GM12801 (cell line): ENCODE results near the gene PIP4K2A.

Experiments used
- CTCF ChIP-seq: IDR thresholded peaks from one replicate; pipeline ENCODE4 v1.5.1; 2011; ENCODE audit warnings: control low read depth; ENCODE audit not compliant: insufficient read length; ENCODE audit errors: extremely low read depth

The PIP4K2A gene

GRCh38 chr10:22570733-22571430, 143.5 kb downstream of the PIP4K2A start:
- TF ChIP-seq CTCF = no peak

GRCh38 chr10:22570234-22570633, 144.1 kb downstream of the PIP4K2A start:
- TF ChIP-seq CTCF = no peak

GRCh38 chr10:22568928-22569327, 145.4 kb downstream of the PIP4K2A start:
- no peak for TF ChIP-seq CTCF

GRCh38 chr10:22564060-22564459, 150.3 kb downstream of the PIP4K2A start:
- TF ChIP-seq CTCF = no peak

- no peak for TF ChIP-seq CTCF
These were observed 152.5 kb downstream of the PIP4K2A start for GRCh38 chr10:22561909-22562308.

GRCh38 chr10:22560913-22561239, 153.5 kb downstream of the PIP4K2A start:
- no peak for TF ChIP-seq CTCF

- TF ChIP-seq CTCF = no peak
These were observed 154.1 kb downstream of the PIP4K2A start for GRCh38 chr10:22560096-22560912.
